Epithelial cell of esophagus (primary cell): ENCODE measurements around the gene MRTFA.

Source experiments
- DNase-seq: peaks from one replicate; pipeline ENCODE4 v3.0.0; 2010; ENCODE audit warnings: low read depth
- H3K4me3 ChIP-seq: 2 replicates; pipeline ENCODE4 v1.5.1; 2011; ENCODE audit warnings: mild to moderate bottlenecking, low read length, control low read depth
- TF ChIP-seq, protein P1 (sequence below): IDR thresholded peaks from 2 replicates; pipeline ENCODE4 v1.5.1; 2011; ENCODE audit warnings: low read depth, mild to moderate bottlenecking, low read length, control low read depth, inconsistent platforms; ENCODE audit not compliant: insufficient read depth; ENCODE audit errors: missing control alignments

Gene MRTFA

DNA sequence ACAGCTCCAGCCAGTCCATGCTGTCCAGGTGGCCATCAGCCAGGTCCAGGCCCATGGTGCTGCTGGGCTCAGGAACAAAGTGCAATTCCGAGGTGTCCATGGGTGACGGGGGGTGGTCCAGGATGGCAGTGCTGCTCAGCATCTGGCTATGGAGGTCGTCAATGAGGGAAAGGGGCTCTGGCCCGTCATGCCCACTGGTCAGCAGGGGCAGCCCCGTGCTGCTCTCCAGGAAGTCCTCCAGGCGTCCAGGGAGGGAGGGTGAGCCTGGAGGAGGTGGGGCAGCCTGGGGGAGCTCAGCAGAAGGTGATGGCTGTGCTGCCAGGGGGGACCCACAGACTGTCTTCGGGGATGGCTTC lies 225.0 kb downstream of the MRTFA start:
- no peak for DNase-seq
- TF ChIP-seq, protein P1, sequence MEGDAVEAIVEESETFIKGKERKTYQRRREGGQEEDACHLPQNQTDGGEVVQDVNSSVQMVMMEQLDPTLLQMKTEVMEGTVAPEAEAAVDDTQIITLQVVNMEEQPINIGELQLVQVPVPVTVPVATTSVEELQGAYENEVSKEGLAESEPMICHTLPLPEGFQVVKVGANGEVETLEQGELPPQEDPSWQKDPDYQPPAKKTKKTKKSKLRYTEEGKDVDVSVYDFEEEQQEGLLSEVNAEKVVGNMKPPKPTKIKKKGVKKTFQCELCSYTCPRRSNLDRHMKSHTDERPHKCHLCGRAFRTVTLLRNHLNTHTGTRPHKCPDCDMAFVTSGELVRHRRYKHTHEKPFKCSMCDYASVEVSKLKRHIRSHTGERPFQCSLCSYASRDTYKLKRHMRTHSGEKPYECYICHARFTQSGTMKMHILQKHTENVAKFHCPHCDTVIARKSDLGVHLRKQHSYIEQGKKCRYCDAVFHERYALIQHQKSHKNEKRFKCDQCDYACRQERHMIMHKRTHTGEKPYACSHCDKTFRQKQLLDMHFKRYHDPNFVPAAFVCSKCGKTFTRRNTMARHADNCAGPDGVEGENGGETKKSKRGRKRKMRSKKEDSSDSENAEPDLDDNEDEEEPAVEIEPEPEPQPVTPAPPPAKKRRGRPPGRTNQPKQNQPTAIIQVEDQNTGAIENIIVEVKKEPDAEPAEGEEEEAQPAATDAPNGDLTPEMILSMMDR, result no peak
- H3K4me3 ChIP-seq, result no peak overlapping the region

DNA sequence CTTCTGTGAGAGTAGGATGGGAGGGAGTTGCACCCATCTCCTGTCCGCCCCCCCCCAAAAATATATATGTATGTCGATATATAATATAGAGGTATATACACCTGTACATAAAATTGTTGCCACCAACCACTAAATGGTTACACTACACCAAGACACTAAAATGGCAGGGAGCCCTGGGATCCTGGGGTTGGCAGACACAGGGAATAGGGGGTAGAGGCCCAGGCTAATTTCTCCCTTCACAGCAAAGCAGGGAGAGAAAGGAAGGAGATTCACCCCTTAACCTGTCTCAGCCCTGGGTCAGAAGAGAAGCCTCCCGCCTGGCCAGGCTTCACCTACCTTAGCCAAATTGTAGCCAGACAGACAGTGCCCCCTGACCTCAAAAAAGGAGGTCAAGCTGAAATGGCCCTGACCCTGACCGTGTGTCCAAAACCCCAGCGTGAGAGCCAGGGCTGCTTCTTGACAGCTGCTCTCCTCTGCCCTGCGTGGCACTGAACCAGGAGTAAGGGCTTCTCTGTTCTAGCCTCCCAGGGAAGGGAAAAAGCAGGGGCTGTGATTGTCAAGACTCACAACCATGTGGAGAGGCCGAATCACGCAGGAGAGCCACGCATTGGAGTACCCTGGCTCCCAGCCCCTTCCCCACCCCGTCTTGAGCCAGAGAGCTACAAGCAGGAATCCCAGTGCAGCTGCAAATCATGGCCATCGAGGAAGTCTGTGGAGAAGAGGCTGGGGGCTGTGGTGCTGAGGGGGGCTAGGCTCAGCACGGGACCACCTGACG lies 225.6 kb downstream of the MRTFA start:
- DNase-seq, result no peak
- TF ChIP-seq, protein P1, result no peak
- no peak overlapping the region for H3K4me3 ChIP-seq

DNA sequence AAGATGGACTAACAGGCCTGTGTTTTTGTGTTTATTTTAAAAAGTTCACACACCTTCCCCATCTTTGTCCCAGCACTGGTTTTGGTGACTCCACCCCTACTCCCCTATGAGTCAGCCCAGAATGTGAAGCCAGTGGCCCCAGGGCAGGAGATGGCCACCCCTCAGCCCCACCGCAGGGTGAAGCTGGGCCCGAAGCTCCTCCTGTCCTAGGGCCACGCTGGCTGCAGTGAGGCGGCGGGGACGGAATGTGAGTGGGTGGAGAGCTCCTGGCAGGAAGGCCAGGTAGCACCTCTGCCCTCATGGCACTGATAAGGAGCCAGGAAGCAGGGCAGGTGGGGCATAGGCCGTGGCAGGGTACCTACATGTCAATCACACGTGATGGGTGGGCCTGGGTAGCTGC lies 226.2 kb downstream of the MRTFA start:
- H3K4me3 ChIP-seq, result no peak overlapping the region
- TF ChIP-seq, protein P1, result no peak
- DNase-seq, result peak; percentile 53

DNA sequence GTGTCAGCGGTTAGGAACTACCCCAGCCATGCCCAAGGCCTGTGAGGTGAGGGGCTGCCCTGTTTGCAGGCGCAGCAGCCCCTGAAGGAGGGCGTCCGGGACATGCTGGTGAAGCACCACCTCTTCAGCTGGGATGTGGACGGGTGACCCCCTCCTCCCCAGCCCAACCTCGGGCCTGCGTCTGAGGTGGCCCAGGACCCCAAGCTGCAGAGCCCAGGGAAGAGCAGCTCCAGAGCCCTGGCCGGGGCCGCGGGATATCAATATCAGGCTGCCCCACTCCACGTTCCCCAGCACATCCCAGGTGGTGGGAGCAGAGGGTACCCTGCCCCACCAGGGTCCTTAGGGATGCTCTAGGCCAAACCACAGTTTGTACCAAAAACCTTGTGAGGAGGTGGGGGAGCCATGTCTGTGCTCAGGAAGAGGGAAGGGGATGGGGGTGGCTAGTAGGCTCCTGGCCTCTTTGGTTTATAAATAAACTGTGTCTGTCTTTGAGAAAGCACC lies 226.9 kb downstream of the MRTFA start:
- no peak for DNase-seq
- TF ChIP-seq, protein P1, result no peak
- H3K4me3 ChIP-seq, result no peak overlapping the region

DNA sequence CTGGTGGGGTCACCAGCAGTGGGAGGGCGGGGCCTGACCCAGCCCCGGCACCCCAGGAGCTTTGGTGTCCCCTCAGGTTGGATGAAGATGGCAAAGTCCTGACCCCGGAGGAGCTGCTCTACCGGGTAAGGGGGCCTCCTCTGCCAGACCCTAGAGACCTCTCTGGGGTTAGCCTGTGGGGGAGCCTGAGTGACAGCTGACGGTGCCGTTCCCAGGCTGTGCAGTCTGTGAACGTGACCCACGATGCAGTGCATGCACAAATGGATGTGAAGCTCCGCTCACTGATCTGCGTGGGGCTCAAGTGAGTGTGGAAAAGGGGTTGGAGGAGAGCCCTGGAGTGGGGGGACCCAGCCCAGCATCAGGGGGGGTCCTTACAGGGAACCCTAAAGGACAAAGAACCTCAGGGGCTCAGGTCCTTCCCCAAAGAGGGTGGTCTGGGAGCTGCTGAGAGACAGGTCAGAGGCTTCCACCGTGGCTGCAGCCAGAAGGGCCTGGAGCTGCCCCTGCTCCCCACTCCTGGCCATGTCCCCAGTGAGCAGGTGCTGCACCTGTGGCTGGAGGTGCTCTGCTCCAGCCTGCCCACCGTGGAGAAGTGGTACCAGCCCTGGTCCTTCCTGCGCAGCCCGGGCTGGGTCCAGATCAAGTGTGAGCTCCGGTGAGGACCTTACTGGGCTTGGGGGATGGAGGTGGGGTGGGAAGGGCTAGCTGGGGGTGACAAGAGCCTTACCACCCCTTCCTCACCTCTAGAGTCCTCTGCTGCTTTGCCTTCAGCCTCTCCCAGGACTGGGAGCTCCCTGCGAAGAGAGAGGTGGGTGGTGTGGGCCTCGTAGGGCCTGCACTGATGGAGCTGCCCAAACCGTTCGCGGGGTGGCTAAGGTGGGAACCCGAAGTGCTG lies 227.6 kb downstream of the MRTFA start:
- no peak overlapping the region for H3K4me3 ChIP-seq

DNA sequence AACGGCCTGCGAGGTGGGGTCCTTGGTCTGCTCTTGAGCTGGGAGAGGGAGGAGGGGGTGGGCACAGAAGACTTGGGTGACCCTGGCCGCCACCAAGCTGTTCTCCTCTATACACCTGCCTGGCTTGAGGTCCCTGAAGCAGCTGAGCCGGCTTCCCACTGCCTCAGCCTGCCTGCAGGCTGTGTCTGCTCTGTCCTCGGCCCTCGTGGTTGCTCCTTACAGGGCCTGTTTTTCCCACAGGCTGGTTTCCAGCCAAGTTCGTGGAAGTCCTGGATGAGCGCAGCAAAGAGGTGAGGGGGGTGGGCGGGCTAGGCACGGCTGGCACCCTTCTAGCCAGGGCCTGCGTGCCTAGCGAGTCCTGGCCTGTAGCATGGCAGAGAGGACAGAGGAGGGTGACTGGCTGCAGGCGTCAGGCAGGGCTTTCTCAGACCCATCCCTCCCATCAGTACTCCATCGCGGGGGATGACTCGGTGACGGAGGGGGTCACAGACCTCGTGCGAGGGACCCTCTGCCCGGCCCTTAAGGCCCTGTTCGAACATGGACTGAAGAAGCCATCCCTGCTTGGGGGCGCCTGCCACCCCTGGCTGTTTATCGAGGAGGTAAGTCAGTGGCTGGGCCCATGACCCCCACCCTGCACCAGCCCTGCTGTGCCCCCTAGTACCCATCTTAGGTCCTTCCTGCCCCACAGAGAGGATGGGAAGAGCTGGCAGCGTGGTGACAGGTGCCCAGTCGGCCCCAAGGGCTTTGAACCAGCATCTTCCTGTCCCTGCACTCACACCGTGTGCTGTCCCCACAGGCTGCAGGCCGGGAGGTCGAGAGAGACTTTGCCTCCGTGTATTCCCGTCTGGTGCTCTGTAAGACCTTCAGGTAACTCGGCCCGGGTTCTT lies 228.4 kb downstream of the MRTFA start:
- TF ChIP-seq, protein P1, result no peak
- no peak overlapping the region for H3K4me3 ChIP-seq
- DNase-seq, result peak; percentile 58

More for the DNA sequence above, 227.6 kb downstream of the MRTFA start:
- TF ChIP-seq, protein P1, result no peak
- DNase-seq, result no peak
